Measurements from ENCODE around the gene NAALADL2. TPM values are rescaled to one million over a fixed set of nuclear protein-coding genes. Genes with fewer than 3 reads are reported as not detected.

NAALADL2 gene
- total RNA-seq, 2 donors from 2014 or later = 8.5 to 24.3 TPM

GRCh38 chr3:174957551-174958001, 98.4 kb downstream of the NAALADL2 start:
- intact Hi-C loops (cut with DNase I) = no loop called here
- DNase-seq = no peak
- Histone ChIP-seq H3K9me3 (no peaks in the 10 kb centered on the region), H3K36me3 (no peaks in the 10 kb centered on the region), H3K4me1 (no peaks in the 10 kb centered on the region), H3K4me3 (no peak overlapping the region), H3K9ac (ENCODE audit: low read depth in 2 of 2, low read length in 2 of 2) (no peak overlapping the region), H3K27ac (no peak overlapping the region), H3K27me3 (no peaks in the 10 kb centered on the region)
- no peak for TF ChIP-seq CTCF (IDR thresholded peaks at IDR 0.05)

- no peak for TF ChIP-seq CTCF (IDR thresholded peaks at IDR 0.05)
- Histone ChIP-seq H3K9me3 (no peaks in the 10 kb centered on the region), H3K36me3 (no peaks in the 10 kb centered on the region), H3K27ac (no peak overlapping the region), H3K27me3 (no peaks in the 10 kb centered on the region), H3K9ac (ENCODE audit: low read depth in 2 of 2, low read length in 2 of 2) (no peak overlapping the region), H3K4me3 (no peak overlapping the region), H3K4me1 (no peaks in the 10 kb centered on the region)
- no peak for DNase-seq
- intact Hi-C loops (cut with DNase I) = no loop called here
These were observed 99.7 kb downstream of the NAALADL2 start for GRCh38 chr3:174958671-174959328.

- Histone ChIP-seq H3K9me3 (no peaks in the 10 kb centered on the region), H3K4me3 (no peak overlapping the region), H3K36me3 (no peaks in the 10 kb centered on the region), H3K9ac (ENCODE audit: low read depth in 2 of 2, low read length in 2 of 2) (no peak overlapping the region), H3K27ac (no peak overlapping the region), H3K4me1 (no peaks in the 10 kb centered on the region), H3K27me3 (no peaks in the 10 kb centered on the region)
- no peak for DNase-seq
- no peak for TF ChIP-seq CTCF (IDR thresholded peaks at IDR 0.05)
- intact Hi-C loops (cut with DNase I) = no loop called here
These were observed 100.5 kb downstream of the NAALADL2 start for GRCh38 chr3:174959556-174960065.

GRCh38 chr3:174960898-174961297, 101.8 kb downstream of the NAALADL2 start:
- intact Hi-C loops (cut with DNase I) = no loop called here
- H3K36me3 ChIP-seq = no peaks in the 10 kb centered on the region
- DNase-seq = no peak
- H3K27ac ChIP-seq = no peak overlapping the region
- H3K9me3 ChIP-seq = no peaks in the 10 kb centered on the region
- TF ChIP-seq CTCF (IDR thresholded peaks at IDR 0.05) = no peak
- no peak overlapping the region for H3K9ac ChIP-seq (ENCODE audit: low read depth in 2 of 2, low read length in 2 of 2)
- H3K4me3 ChIP-seq = no peak overlapping the region
- H3K27me3 ChIP-seq = no peaks in the 10 kb centered on the region
- H3K4me1 ChIP-seq = no peaks in the 10 kb centered on the region

GRCh38 chr3:174973465-174973864, 114.3 kb downstream of the NAALADL2 start:
- Histone ChIP-seq H3K27me3 (no peaks in the 10 kb centered on the region), H3K4me3 (no peak overlapping the region), H3K4me1 (no peaks in the 10 kb centered on the region), H3K36me3 (no peaks in the 10 kb centered on the region), H3K9me3 (no peaks in the 10 kb centered on the region), H3K27ac (no peak overlapping the region), H3K9ac (ENCODE audit: low read depth in 2 of 2, low read length in 2 of 2) (no peak overlapping the region)
- intact Hi-C loops (cut with DNase I) = no loop called here
- no peak for DNase-seq
- TF ChIP-seq CTCF (IDR thresholded peaks at IDR 0.05) = no peak
